GM10266 (cell line): ENCODE results near the gene PBX2.
"Not testable (repeated sequence)": the region's sequence is repeated elsewhere in the genome, so short reads cannot be mapped to it uniquely, and the experiment has no call there.

Experiments used
- DNase-seq: peaks from one replicate; pipeline ENCODE4 v3.0.0; 2012; ENCODE audit errors: extremely low spot score
- TF ChIP-seq, protein P1 (sequence below): IDR thresholded peaks from 2 replicates; pipeline ENCODE4 v1.5.1; 2012; ENCODE audit warnings: mild to moderate bottlenecking, low read depth; ENCODE audit not compliant: control insufficient read depth, insufficient read depth; ENCODE audit errors: missing control alignments

Gene PBX2

DNA sequence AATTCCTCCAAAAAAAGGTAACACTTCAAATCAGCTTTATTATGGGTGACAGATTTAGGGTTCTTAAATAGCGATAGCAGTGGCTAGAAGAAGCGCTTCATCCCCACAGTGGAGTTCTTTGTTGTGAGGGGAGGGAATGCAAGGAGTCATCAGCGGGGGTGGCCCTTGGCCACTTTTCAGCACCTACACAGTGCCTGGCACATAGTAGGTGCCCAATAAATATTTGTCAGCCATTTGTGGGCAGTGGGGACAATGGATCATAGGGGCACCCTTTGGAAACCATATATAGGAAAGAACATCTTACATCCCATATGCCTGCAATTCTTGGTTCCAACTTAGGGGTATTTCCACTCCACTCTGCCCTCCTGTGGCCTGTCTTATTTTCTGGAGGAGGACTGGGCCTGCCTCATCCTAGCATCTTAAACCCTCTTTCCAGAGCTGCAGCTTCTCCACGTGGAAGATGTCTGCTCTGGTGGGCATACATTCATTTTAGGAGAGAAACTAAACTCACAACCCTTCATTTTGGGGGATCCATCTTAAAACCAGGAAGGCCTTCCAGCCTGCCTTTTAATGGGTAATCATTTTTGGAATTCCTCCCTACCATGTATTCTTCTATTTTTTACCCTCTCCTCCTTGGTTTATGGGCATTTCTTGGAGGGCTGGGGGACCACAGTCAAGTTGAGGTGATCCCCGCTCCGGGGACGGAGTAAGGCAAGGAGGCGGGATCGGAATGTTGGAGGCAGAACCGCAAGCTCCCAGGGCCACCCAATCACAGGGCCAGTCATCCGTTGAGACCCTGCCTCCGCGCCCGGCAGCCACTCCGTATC lies 5.0 kb upstream of the PBX2 start:
- no peak for DNase-seq
- TF ChIP-seq, protein P1, sequence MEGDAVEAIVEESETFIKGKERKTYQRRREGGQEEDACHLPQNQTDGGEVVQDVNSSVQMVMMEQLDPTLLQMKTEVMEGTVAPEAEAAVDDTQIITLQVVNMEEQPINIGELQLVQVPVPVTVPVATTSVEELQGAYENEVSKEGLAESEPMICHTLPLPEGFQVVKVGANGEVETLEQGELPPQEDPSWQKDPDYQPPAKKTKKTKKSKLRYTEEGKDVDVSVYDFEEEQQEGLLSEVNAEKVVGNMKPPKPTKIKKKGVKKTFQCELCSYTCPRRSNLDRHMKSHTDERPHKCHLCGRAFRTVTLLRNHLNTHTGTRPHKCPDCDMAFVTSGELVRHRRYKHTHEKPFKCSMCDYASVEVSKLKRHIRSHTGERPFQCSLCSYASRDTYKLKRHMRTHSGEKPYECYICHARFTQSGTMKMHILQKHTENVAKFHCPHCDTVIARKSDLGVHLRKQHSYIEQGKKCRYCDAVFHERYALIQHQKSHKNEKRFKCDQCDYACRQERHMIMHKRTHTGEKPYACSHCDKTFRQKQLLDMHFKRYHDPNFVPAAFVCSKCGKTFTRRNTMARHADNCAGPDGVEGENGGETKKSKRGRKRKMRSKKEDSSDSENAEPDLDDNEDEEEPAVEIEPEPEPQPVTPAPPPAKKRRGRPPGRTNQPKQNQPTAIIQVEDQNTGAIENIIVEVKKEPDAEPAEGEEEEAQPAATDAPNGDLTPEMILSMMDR: peak; percentile 56

DNA sequence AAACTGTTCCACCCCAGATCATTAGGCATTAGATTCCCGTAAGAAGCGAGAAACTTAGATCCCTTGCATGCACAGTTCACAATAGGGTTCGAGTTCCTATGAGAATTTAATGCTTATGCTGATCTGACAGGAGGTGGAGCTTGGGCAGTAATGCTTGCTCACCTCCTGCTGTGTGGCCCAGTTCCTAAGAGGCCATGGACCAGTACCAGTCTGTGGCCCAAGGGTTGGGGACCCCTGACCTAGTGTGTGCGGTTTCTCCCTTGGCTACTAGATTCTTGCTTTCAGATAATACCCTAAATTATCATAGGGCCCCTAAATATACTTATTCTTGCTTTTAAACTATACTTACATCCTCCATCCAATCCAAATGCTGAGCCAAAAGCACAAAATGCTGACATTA lies 4.4 kb upstream of the PBX2 start:
- TF ChIP-seq, protein P1: no peak
- no peak for DNase-seq

DNA sequence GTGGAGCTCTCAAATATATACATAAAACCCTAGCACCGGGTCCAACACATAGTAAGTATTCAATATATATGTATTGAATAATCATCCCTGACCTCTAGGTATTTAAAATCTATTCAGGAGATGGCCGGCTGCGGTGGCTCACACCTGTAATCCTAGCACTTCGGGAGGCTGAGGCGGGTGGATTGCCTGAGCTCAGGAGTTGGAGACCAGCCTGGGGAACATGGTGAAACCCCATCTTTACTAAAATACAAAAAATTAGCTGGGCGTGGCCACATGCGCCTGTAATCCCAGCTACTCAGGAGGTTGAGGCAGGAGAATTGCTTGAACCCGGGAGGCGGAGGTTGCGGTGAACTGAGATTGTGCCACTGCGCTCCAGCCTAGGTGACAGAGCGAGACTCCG lies 3.1 kb upstream of the PBX2 start:
- not testable (repeated sequence) for DNase-seq

DNA sequence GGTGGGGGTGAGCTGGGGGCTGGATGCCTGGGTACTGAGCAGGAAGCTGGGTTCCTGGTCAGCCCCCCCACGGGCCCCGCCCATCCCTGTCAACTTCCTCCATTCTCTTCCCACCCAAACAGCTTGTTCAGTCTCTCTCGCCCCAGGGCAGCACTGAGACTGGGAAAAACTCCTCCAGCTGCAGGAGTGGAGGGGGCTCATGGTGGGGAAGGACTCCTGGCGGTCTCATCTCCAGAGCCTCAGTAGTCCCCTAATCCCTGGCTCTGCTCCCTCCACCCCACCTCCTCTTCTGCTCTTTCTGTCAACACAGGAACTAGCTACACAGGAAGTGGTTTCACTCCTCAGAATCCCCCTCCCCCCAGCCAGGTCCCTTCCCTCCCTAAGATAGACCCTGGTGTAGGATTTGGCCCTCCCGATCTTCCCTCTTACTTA lies 2.6 kb upstream of the PBX2 start, which contains the start of gene GPSM3:
GPSM3 (minus strand) TSS at position 36 of the 432 bp plus-strand sequence. CDS start 130 bp downstream, outside the sequence.
- TF ChIP-seq, protein P1: no peak
- DNase-seq: no peak

DNA sequence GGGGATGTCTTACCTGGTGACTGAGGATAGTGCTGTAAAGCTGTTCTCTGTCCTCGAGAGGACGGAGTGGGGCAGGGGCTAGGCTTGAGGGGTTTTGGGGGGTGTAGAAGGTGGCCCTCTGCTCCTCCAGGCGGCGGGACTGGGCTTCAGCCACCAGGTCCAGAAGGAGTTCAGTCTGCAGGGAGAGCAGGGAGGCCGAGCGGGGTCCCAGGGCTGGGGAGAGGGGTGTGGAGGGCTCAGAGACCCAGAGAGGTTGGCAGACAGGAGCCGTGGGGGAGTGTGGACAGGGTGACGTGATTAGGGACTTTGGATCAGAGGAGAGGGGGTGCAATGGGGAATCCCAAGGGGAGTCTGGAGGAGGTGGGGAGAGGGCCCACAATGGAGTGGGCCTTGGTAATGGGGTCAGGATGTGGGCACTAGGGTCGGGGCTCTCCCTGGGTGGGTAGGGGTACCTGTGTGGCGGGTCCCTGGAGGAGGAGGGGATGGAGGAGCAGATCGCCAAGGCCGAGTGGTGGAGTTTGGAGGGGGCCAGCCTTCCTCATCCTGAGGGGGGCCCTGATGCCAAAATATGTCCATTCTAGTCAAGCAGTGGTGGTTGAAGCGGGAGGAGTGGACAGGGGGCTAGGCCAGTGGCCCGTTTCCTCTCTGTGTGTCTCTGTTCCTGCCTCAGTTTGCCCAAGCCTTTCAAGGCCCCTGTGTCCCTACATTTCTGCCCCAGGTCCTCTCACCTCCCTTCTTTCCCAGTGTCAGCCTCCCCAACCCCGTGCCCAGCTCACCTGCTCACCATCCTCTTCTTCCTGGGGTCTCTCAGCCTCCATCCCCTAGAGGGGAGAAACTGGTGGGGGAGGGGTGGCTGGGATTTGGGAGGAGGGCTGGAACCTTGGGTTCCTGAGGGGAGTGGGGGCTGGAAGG lies 1.9 kb upstream of the PBX2 start:
- TF ChIP-seq, protein P1: no peak
- DNase-seq: no peak

DNA sequence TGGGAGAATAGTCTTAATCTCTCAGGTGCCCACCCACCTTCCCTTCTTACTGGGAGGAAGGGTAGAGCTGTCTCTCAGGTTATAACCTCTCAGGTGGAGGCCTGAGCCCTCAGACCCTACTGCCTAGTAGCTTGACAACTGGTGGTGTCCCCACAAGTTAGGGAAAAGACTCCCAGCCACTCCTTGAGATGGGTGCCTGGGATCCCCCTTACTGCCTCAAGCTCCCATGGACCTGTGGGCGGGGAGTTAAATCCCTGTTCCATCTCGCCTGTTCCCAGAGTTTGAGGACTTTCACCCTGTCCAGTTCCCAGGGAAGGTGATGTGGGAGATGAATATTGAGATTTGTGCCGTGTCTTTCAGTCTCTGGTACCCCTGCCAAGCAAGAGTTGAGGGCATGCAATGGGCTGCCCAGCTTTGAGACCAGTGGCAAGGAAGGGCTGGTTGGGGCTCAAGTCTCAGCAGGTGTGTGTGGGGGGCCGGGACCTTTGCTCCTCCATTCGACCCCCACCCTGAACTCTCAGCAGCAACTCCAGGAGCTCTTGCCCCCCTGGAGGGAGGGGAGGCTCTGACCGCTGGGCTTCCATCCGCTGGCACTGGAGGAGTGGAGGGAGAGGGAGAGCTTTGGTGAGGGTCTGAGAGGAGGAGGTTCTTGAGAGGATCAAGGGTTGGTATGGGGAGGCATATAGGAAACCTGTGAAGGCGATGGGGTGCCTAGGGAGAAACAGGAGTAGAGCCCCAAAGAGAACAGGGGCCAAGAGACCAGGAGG lies 1.1 kb upstream of the PBX2 start:
- no peak for DNase-seq
- TF ChIP-seq, protein P1: no peak

DNA sequence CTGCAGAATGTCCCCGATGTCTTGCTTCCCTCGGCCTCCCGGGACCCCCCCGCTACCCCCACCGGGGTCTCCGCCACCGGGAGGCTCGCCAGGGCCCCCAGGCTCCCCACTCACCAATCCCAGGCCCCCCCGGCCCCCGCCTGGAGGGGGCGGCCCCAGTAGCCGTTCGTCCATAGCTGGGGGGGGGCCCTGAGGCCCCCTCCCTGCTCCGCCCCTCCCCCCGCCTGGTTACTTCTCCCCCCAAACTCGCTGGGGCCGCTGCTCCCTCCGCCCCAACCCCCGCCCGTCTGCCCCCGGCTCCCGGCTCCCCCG lies 304 bp downstream of the PBX2 start:
- TF ChIP-seq, protein P1: no peak
- DNase-seq: no peak
